Measurements from ENCODE around the gene FUCA1.

- TF ChIP-seq CTCF (conservative IDR thresholded peaks at IDR 0.05; ENCODE audit: low read depth, low read length) (no peak), EZH2 (IDR thresholded peaks at IDR 0.05; ENCODE audit: low read length, unreplicated experiment) (no peak)
Measured at GRCh38 chr1:23905461-23906025, 37.5 kb upstream of the FUCA1 start.

Measured in PC-3 (cell line).